ENCODE measurements around the gene FDCSP. TPM values are rescaled to one million over a fixed set of nuclear protein-coding genes. Genes with fewer than 3 reads are reported as not detected.

Gene FDCSP
- total and polyA plus RNA-seq, 2 of the 8 experiments (the other 6 are each of a cell fraction or from before 2014, with no cell fraction given), result not detected

GRCh38 chr4:70243091-70243490, 17.2 kb downstream of the FDCSP start:
- H3K23ac ChIP-seq (ENCODE audit: insufficient read length), result no peak overlapping the region
- CTCF ChIA-PET (ENCODE audit: partially characterized antibody), result no interaction called here
- H3K18ac ChIP-seq (ENCODE audit: extremely low read depth, low read length), result no peak overlapping the region
- H3K9ac ChIP-seq (replicated peaks in 1 of 4; ENCODE audit: extremely low read depth in 1 of 4, low read depth in 3 of 4, low read length in 3 of 4), result no peak overlapping the region
- no peak overlapping the region for H3K4me3 ChIP-seq (ENCODE audit: extremely low read depth in 1 of 4, insufficient read depth in 2 of 4, low read depth in 3 of 4, low read length in 4 of 4)
- no peak overlapping the region for H4K91ac ChIP-seq (replicated peaks; ENCODE audit: insufficient read length, low read length)
- no peaks in the 10 kb centered on the region for H3K4me1 ChIP-seq (replicated peaks in 1 of 4; ENCODE audit: control insufficient read depth in 3 of 4, insufficient read depth in 4 of 4, low read length in 3 of 4)
- H4K8ac ChIP-seq (ENCODE audit: extremely low read depth, insufficient read depth, low read length), result no peak overlapping the region
- H3K27ac ChIP-seq (ENCODE audit: low read depth, low read length), result no peak overlapping the region
- H2BK5ac ChIP-seq (ENCODE audit: low read depth, low read length), result no peak overlapping the region
- no peaks in the 10 kb centered on the region for H3K23me2 ChIP-seq (ENCODE audit: low read depth, low read length)
- POLR2A ChIA-PET (ENCODE audit: partially characterized antibody), result no interaction called here
- no peaks in the 10 kb centered on the region for H3K36me3 ChIP-seq (ENCODE audit: control insufficient read depth in 2 of 4, insufficient read depth in 4 of 4, low read length in 3 of 4)
- H2AK5ac ChIP-seq (ENCODE audit: low read depth, low read length), result no peak overlapping the region
- H4K20me1 ChIP-seq (replicated peaks in 1 of 2; ENCODE audit: control insufficient read depth in 1 of 2, insufficient read depth in 2 of 2, low read length in 2 of 2), result no peaks in the 10 kb centered on the region
- no peaks in the 10 kb centered on the region for H3K79me2 ChIP-seq (ENCODE audit: control insufficient read depth in 1 of 2, insufficient read depth in 2 of 2, low read length in 2 of 2)
- TF ChIP-seq USF2 (IDR thresholded peaks at IDR 0.05; ENCODE audit: low read length), result no peak
- TF ChIP-seq CHD1 (IDR thresholded peaks at IDR 0.05; ENCODE audit: low read depth, low read length), result no peak
- TF ChIP-seq POLR2A (IDR thresholded peaks at IDR 0.05; ENCODE audit: control extremely low read depth in 1 of 2, low read depth in 2 of 2, low read length in 2 of 2), result no peak
- no peak for TF ChIP-seq RXRA (IDR thresholded peaks at IDR 0.05; ENCODE audit: insufficient read depth, low read depth, low read length)
- TF ChIP-seq CBX8 (IDR thresholded peaks at IDR 0.05; ENCODE audit: borderline replicate concordance, low read depth, low read length), result no peak
- TF ChIP-seq ATF3 (IDR thresholded peaks at IDR 0.05; ENCODE audit: insufficient read depth, low read depth, low read length), result no peak
- no peak for TF ChIP-seq GTF2F1 (IDR thresholded peaks at IDR 0.05; ENCODE audit: borderline replicate concordance, low read depth, low read length)
- TF ChIP-seq NRF1 (IDR thresholded peaks at IDR 0.05; ENCODE audit: low read depth, low read length), result no peak
- TF ChIP-seq SIRT6 (IDR thresholded peaks at IDR 0.05; ENCODE audit: low read length), result no peak
- no peak for TF ChIP-seq RBBP5 (IDR thresholded peaks at IDR 0.05; ENCODE audit: borderline replicate concordance, low read depth, low read length)
- no peaks in the 10 kb centered on the region for H3K79me1 ChIP-seq (ENCODE audit: low read depth, low read length)
- no peak for DNase-seq (ENCODE audit: low read depth in 1 of 2, low spot score in 2 of 2)
- no peak overlapping the region for H2AFZ ChIP-seq (ENCODE audit: low read length)
- no peak overlapping the region for H3K56ac ChIP-seq (replicated peaks; ENCODE audit: insufficient read length, low read depth, low read length)
- no peak for FAIRE-seq
- H3K14ac ChIP-seq (ENCODE audit: insufficient read length), result no peak overlapping the region
- no peak overlapping the region for H3K4me2 ChIP-seq (ENCODE audit: insufficient read depth in 1 of 2, low read depth in 2 of 2, low read length in 2 of 2)
- no peak overlapping the region for H2BK15ac ChIP-seq (ENCODE audit: low read length)
- no peak overlapping the region for H4K5ac ChIP-seq (ENCODE audit: insufficient read length, low read depth, low read length)
- H2BK12ac ChIP-seq (ENCODE audit: low read depth, low read length), result no peak overlapping the region
- no peak overlapping the region for H2BK120ac ChIP-seq (replicated peaks; ENCODE audit: low read depth, low read length)
- H3K9me3 ChIP-seq (ENCODE audit: insufficient read depth in 2 of 2, low read depth in 1 of 2, low read length in 1 of 2), result no peaks in the 10 kb centered on the region
- no peak overlapping the region for H3K4ac ChIP-seq (replicated peaks; ENCODE audit: insufficient read length, low read depth, low read length)
- H3K27me3 ChIP-seq (replicated peaks in 1 of 4; ENCODE audit: control insufficient read depth in 3 of 4, extremely low read depth in 1 of 4, insufficient read depth in 3 of 4, low read length in 3 of 4), result no peaks in the 10 kb centered on the region
- no peak overlapping the region for H2BK20ac ChIP-seq (ENCODE audit: low read length)
- 74% methylated on average over 4 of the region's 4 CpGs; no CpG with 5 or more reads in 1 of the 2 experiments for WGBS, 2 experiments (ENCODE audit: extremely low coverage in 1 of 2, insufficient coverage in 1 of 2, insufficient read length in 1 of 2, insufficient replicate concordance in 2 of 2, low coverage in 1 of 2, low lambda C conversion rate in 2 of 2, missing lambda C conversion rate in 1 of 2)
